Measurements from ENCODE around the gene PRKCQ. TPM values are rescaled to one million over a fixed set of nuclear protein-coding genes. Genes with fewer than 3 reads are reported as not detected.

Gene PRKCQ
- total RNA-seq, 1 donor from 2014 or later = 14.6 TPM

GRCh38 chr10:6536102-6536501 lies 44.0 kb downstream of the PRKCQ start:
- no peak overlapping the region for H3K9ac ChIP-seq (ENCODE audit: low read depth in 1 of 3, low read length in 3 of 3)
- peaks cover 0 to 4% (median 3%) of the 10 kb centered on the region in 3 donors for H3K4me1 ChIP-seq (ENCODE audit: control insufficient read depth in 3 of 3, insufficient read depth in 3 of 3, low read length in 3 of 3)
- H3K36me3 ChIP-seq (ENCODE audit: control insufficient read depth in 3 of 3, insufficient read depth in 3 of 3, low read length in 3 of 3) = peaks cover 0 to 2% (median 0%) of the 10 kb centered on the region in 3 donors
- H3K27ac ChIP-seq (ENCODE audit: low read depth, low read length) = no peak overlapping the region
- H3K4me3 ChIP-seq (ENCODE audit: low read length in 3 of 3) = no peak overlapping the region
- H3K27me3 ChIP-seq (ENCODE audit: control insufficient read depth in 3 of 3, insufficient read depth in 3 of 3, low read length in 3 of 3) = no peaks in the 10 kb centered on the region
- H3K9me3 ChIP-seq (ENCODE audit: control insufficient read depth in 3 of 3, low read length in 3 of 3) = no peaks in the 10 kb centered on the region

GRCh38 chr10:6535156-6535764 lies 44.8 kb downstream of the PRKCQ start:
- H3K36me3 ChIP-seq (ENCODE audit: control insufficient read depth in 3 of 3, insufficient read depth in 3 of 3, low read length in 3 of 3) = peaks cover 0 to 2% (median 0%) of the 10 kb centered on the region in 3 donors
- no peak overlapping the region for H3K27ac ChIP-seq (ENCODE audit: low read depth, low read length)
- H3K4me3 ChIP-seq (ENCODE audit: low read length in 3 of 3) = no peak overlapping the region
- peaks cover 0 to 4% (median 3%) of the 10 kb centered on the region in 3 donors for H3K4me1 ChIP-seq (ENCODE audit: control insufficient read depth in 3 of 3, insufficient read depth in 3 of 3, low read length in 3 of 3)
- H3K9ac ChIP-seq (ENCODE audit: low read depth in 1 of 3, low read length in 3 of 3) = no peak overlapping the region
- H3K27me3 ChIP-seq (ENCODE audit: control insufficient read depth in 3 of 3, insufficient read depth in 3 of 3, low read length in 3 of 3) = no peaks in the 10 kb centered on the region
- H3K9me3 ChIP-seq (ENCODE audit: control insufficient read depth in 3 of 3, low read length in 3 of 3) = no peaks in the 10 kb centered on the region

GRCh38 chr10:6532321-6532720 lies 47.8 kb downstream of the PRKCQ start:
- no peaks in the 10 kb centered on the region for H3K9me3 ChIP-seq (ENCODE audit: control insufficient read depth in 3 of 3, low read length in 3 of 3)
- H3K4me1 ChIP-seq (ENCODE audit: control insufficient read depth in 3 of 3, insufficient read depth in 3 of 3, low read length in 3 of 3) = peaks cover 0 to 3% (median 0%) of the 10 kb centered on the region in 3 donors
- no peak overlapping the region for H3K4me3 ChIP-seq (ENCODE audit: low read length in 3 of 3)
- H3K27me3 ChIP-seq (ENCODE audit: control insufficient read depth in 3 of 3, insufficient read depth in 3 of 3, low read length in 3 of 3) = no peaks in the 10 kb centered on the region
- H3K27ac ChIP-seq (ENCODE audit: low read depth, low read length) = no peak overlapping the region
- H3K9ac ChIP-seq (ENCODE audit: low read depth in 1 of 3, low read length in 3 of 3) = no peak overlapping the region
- peaks cover 0 to 2% (median 0%) of the 10 kb centered on the region in 3 donors for H3K36me3 ChIP-seq (ENCODE audit: control insufficient read depth in 3 of 3, insufficient read depth in 3 of 3, low read length in 3 of 3)

GRCh38 chr10:6530966-6531365 lies 49.1 kb downstream of the PRKCQ start:
- H3K4me1 ChIP-seq (ENCODE audit: control insufficient read depth in 3 of 3, insufficient read depth in 3 of 3, low read length in 3 of 3) = peaks cover 0 to 3% (median 0%) of the 10 kb centered on the region in 3 donors
- no peak overlapping the region for H3K4me3 ChIP-seq (ENCODE audit: low read length in 3 of 3)
- H3K27me3 ChIP-seq (ENCODE audit: control insufficient read depth in 3 of 3, insufficient read depth in 3 of 3, low read length in 3 of 3) = no peaks in the 10 kb centered on the region
- H3K36me3 ChIP-seq (ENCODE audit: control insufficient read depth in 3 of 3, insufficient read depth in 3 of 3, low read length in 3 of 3) = no peaks in the 10 kb centered on the region
- no peaks in the 10 kb centered on the region for H3K9me3 ChIP-seq (ENCODE audit: control insufficient read depth in 3 of 3, low read length in 3 of 3)
- H3K27ac ChIP-seq (ENCODE audit: low read depth, low read length) = no peak overlapping the region
- no peak overlapping the region for H3K9ac ChIP-seq (ENCODE audit: low read depth in 1 of 3, low read length in 3 of 3)

GRCh38 chr10:6530211-6530840 lies 49.8 kb downstream of the PRKCQ start:
- Histone ChIP-seq H3K27me3 (ENCODE audit: control insufficient read depth in 3 of 3, insufficient read depth in 3 of 3, low read length in 3 of 3) (no peaks in the 10 kb centered on the region), H3K27ac (ENCODE audit: low read depth, low read length) (no peak overlapping the region), H3K9ac (ENCODE audit: low read depth in 1 of 3, low read length in 3 of 3) (no peak overlapping the region), H3K4me3 (ENCODE audit: low read length in 3 of 3) (no peak overlapping the region), H3K9me3 (ENCODE audit: control insufficient read depth in 3 of 3, low read length in 3 of 3) (no peaks in the 10 kb centered on the region), H3K4me1 (ENCODE audit: control insufficient read depth in 3 of 3, insufficient read depth in 3 of 3, low read length in 3 of 3) (peaks cover 0 to 3% (median 0%) of the 10 kb centered on the region in 3 donors), H3K36me3 (ENCODE audit: control insufficient read depth in 3 of 3, insufficient read depth in 3 of 3, low read length in 3 of 3) (no peaks in the 10 kb centered on the region)

GRCh38 chr10:6528198-6528950 lies 51.7 kb downstream of the PRKCQ start:
- Histone ChIP-seq H3K27me3 (ENCODE audit: control insufficient read depth in 3 of 3, insufficient read depth in 3 of 3, low read length in 3 of 3) (no peaks in the 10 kb centered on the region), H3K9me3 (ENCODE audit: control insufficient read depth in 3 of 3, low read length in 3 of 3) (no peaks in the 10 kb centered on the region), H3K36me3 (ENCODE audit: control insufficient read depth in 3 of 3, insufficient read depth in 3 of 3, low read length in 3 of 3) (no peaks in the 10 kb centered on the region)

GRCh38 chr10:6525599-6526165 lies 54.4 kb downstream of the PRKCQ start:
- Histone ChIP-seq H3K27me3 (ENCODE audit: control insufficient read depth in 3 of 3, insufficient read depth in 3 of 3, low read length in 3 of 3) (no peaks in the 10 kb centered on the region), H3K9ac (ENCODE audit: low read depth in 1 of 3, low read length in 3 of 3) (no peak overlapping the region), H3K27ac (ENCODE audit: low read depth, low read length) (no peak overlapping the region), H3K9me3 (ENCODE audit: control insufficient read depth in 3 of 3, low read length in 3 of 3) (no peaks in the 10 kb centered on the region), H3K36me3 (ENCODE audit: control insufficient read depth in 3 of 3, insufficient read depth in 3 of 3, low read length in 3 of 3) (no peaks in the 10 kb centered on the region), H3K4me1 (ENCODE audit: control insufficient read depth in 3 of 3, insufficient read depth in 3 of 3, low read length in 3 of 3) (peaks cover 0 to 3% (median 0%) of the 10 kb centered on the region in 3 donors), H3K4me3 (ENCODE audit: low read length in 3 of 3) (no peak overlapping the region)

More at GRCh38 chr10:6528198-6528950, 51.7 kb downstream of the PRKCQ start:
- no peak overlapping the region for H3K27ac ChIP-seq (ENCODE audit: low read depth, low read length)
- no peak overlapping the region for H3K9ac ChIP-seq (ENCODE audit: low read depth in 1 of 3, low read length in 3 of 3)
- peaks cover 0 to 3% (median 0%) of the 10 kb centered on the region in 3 donors for H3K4me1 ChIP-seq (ENCODE audit: control insufficient read depth in 3 of 3, insufficient read depth in 3 of 3, low read length in 3 of 3)
- no peak overlapping the region for H3K4me3 ChIP-seq (ENCODE audit: low read length in 3 of 3)

- H3K9ac ChIP-seq (ENCODE audit: low read depth in 1 of 3, low read length in 3 of 3) = no peak overlapping the region
- H3K27me3 ChIP-seq (ENCODE audit: control insufficient read depth in 3 of 3, insufficient read depth in 3 of 3, low read length in 3 of 3) = no peaks in the 10 kb centered on the region
- peaks cover 3 to 7% (median 4%) of the 10 kb centered on the region in 3 donors for H3K4me1 ChIP-seq (ENCODE audit: control insufficient read depth in 3 of 3, insufficient read depth in 3 of 3, low read length in 3 of 3)
- H3K27ac ChIP-seq (ENCODE audit: low read depth, low read length) = no peak overlapping the region
- H3K9me3 ChIP-seq (ENCODE audit: control insufficient read depth in 3 of 3, low read length in 3 of 3) = no peaks in the 10 kb centered on the region
- no peak overlapping the region for H3K4me3 ChIP-seq (ENCODE audit: low read length in 3 of 3)
- no peaks in the 10 kb centered on the region for H3K36me3 ChIP-seq (ENCODE audit: control insufficient read depth in 3 of 3, insufficient read depth in 3 of 3, low read length in 3 of 3)
Measured at GRCh38 chr10:6522230-6522629, 57.8 kb downstream of the PRKCQ start.

GRCh38 chr10:6520138-6520537 lies 59.9 kb downstream of the PRKCQ start:
- H3K4me3 ChIP-seq (ENCODE audit: low read length in 3 of 3) = no peak overlapping the region
- H3K27ac ChIP-seq (ENCODE audit: low read depth, low read length) = no peak overlapping the region
- no peaks in the 10 kb centered on the region for H3K9me3 ChIP-seq (ENCODE audit: control insufficient read depth in 3 of 3, low read length in 3 of 3)
- H3K36me3 ChIP-seq (ENCODE audit: control insufficient read depth in 3 of 3, insufficient read depth in 3 of 3, low read length in 3 of 3) = no peaks in the 10 kb centered on the region
- H3K4me1 ChIP-seq (ENCODE audit: control insufficient read depth in 3 of 3, insufficient read depth in 3 of 3, low read length in 3 of 3) = peaks cover 17 to 18% (median 17%) of the 10 kb centered on the region in 3 donors
- no peak overlapping the region for H3K9ac ChIP-seq (ENCODE audit: low read depth in 1 of 3, low read length in 3 of 3)
- no peaks in the 10 kb centered on the region for H3K27me3 ChIP-seq (ENCODE audit: control insufficient read depth in 3 of 3, insufficient read depth in 3 of 3, low read length in 3 of 3)

Measured in skeletal muscle tissue (tissue), 4 donors.